Stimulated activated CD4-positive, alpha-beta T cell treated with anti-CD3 and anti-CD28 coated beads, TNF-alpha, amount 100 ng/mL, for 4 hours (primary cell): Measurements from ENCODE around the gene GRK1.
"Not testable (repeated sequence)": the region's sequence is repeated elsewhere in the genome, so short reads cannot be mapped to it uniquely, and the experiment has no call there.

Source experiments
- DNase-seq, 3 experiments: peaks; one replicate each; pipeline ENCODE4 v3.0.0-alpha.2; 2020; ENCODE audit warnings: low read depth in 3 of 3

The GRK1 gene

GRCh38 chr13:113666951-113667701, at the start of gene GRK1:
GRK1 (plus strand) TSS chr13:113667219; CDS start chr13:113667387, 168 bp downstream.
- no peak for DNase-seq

- no peak for DNase-seq
These were observed 49.1 kb upstream of the GRK1 start for GRCh38 chr13:113617961-113618360.

GRCh38 chr13:113618455-113618854, 48.6 kb upstream of the GRK1 start:
- DNase-seq, result no peak

GRCh38 chr13:113620036-113620796, 46.8 kb upstream of the GRK1 start:
- DNase-seq, result no peak

- no peak for DNase-seq
These were observed 46.0 kb upstream of the GRK1 start for GRCh38 chr13:113621046-113621445.

GRCh38 chr13:113621498-113621897, 45.5 kb upstream of the GRK1 start:
- DNase-seq, result not testable (repeated sequence)

GRCh38 chr13:113621986-113622550, 45.0 kb upstream of the GRK1 start:
- not testable (repeated sequence) for DNase-seq

GRCh38 chr13:113622791-113623490, 44.1 kb upstream of the GRK1 start:
- DNase-seq, result no peak

GRCh38 chr13:113623491-113624234, 43.4 kb upstream of the GRK1 start:
- DNase-seq, result no peak

GRCh38 chr13:113624235-113624587, 42.8 kb upstream of the GRK1 start:
- DNase-seq, result no peak

GRCh38 chr13:113624640-113625304, 42.2 kb upstream of the GRK1 start:
- DNase-seq, result not testable (repeated sequence)

GRCh38 chr13:113625965-113626721, 40.9 kb upstream of the GRK1 start:
- no peak for DNase-seq

- DNase-seq, result no peak
These were observed 39.9 kb upstream of the GRK1 start for GRCh38 chr13:113627136-113627535.

- no peak for DNase-seq
These were observed 38.4 kb upstream of the GRK1 start for GRCh38 chr13:113628291-113629270.

- no peak for DNase-seq
These were observed 37.2 kb upstream of the GRK1 start for GRCh38 chr13:113629866-113630265.

- DNase-seq, result no peak
These were observed 36.7 kb upstream of the GRK1 start for GRCh38 chr13:113630296-113630695.

GRCh38 chr13:113630804-113631203, 36.2 kb upstream of the GRK1 start:
- no peak for DNase-seq

GRCh38 chr13:113631341-113632095, 35.5 kb upstream of the GRK1 start:
- DNase-seq, result no peak
